ENCODE results near the gene EMB.
"Not testable (repeated sequence)": the region's sequence is repeated elsewhere in the genome, so short reads cannot be mapped to it uniquely, and the experiment has no call there.

The EMB gene, protein sequence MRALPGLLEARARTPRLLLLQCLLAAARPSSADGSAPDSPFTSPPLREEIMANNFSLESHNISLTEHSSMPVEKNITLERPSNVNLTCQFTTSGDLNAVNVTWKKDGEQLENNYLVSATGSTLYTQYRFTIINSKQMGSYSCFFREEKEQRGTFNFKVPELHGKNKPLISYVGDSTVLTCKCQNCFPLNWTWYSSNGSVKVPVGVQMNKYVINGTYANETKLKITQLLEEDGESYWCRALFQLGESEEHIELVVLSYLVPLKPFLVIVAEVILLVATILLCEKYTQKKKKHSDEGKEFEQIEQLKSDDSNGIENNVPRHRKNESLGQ

DNA sequence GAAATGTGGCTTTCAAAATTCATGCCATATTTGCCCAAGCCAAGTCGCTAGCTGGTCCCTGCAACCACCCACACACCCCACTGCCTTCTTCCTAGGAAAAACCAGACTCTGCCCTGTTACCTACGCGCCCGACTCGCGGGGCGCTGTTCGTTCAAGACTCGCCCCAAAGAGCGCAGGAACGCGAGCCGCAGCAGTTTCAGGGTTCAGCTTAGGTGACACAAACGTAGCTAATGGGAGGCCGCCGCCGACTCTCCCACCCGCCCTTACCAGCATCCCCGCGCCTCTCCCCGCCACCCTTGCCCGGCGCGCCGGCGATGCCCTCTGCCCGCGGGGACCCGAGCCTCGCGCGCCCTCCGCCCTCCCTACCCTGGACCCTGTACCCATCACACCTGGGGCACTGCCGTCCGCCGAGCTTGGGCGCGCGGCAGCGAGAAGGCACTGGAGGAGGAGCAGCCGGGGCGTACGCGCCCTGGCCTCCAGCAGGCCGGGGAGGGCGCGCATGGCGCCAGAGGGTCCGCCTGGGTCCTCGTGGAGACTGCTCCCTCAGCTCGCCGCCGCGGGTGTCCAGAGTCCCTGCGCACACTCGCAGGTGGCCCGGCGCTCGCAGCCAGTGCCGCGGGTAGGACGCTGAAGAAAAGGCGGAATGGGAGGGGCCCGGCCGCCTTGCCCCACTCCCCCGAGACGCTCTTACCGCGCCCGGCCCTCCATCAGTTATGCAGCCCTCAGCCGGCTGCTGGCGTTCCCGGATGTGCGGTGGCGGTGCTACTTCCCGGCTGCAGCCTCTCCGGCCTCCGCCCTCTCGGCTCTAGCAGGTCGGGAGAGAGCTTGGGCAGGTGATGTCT lies at the start of gene EMB:
EMB (minus strand) TSS at position 638 of the 842 bp plus-strand sequence; CDS start at position 501, 137 bp downstream.
- Histone ChIP-seq H3K27ac (no peak within 1 kb of the TSS), H3K4me3 (no peak within 1 kb of the TSS), H3K9ac (ENCODE audit: insufficient read length) (no peak within 1 kb of the TSS), H3K9me3 (ENCODE audit: low read depth, low read length) (no peaks in the 10 kb centered on the region), H3K36me3 (ENCODE audit: insufficient read depth, low read length) (no peaks in the 10 kb centered on the region)
- TF ChIP-seq POLR2AphosphoS5 (IDR thresholded peaks at IDR 0.05; ENCODE audit: borderline replicate concordance, low read depth, low read length) (no peak), FOXP2 (optimal IDR thresholded peaks at IDR 0.05; ENCODE audit: control extremely low read depth, extremely low read length, insufficient read depth) (no peak), EZH2 (IDR thresholded peaks at IDR 0.05) (no peak)
- DNase-seq (ENCODE audit: low read depth, low spot score), result no peak

DNA sequence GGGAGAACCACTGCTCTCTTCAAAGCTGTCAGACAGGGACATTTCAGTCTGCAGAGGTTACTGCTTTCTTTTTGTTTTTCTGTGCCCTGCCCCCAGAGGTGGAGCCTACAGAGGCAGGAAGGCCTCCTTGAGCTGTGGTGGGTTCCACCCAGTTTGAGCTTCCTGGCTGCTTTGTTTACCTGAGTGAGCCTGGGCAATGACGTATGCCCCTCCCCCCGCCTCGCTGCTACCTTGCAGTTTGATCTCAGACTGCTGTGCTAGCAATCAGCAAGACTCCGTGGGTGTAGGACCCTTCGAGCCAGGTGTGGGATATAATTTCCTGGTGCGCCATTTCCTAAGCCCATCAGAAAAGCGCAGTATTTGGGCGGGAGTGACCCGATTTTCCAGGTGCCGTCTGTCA lies 48.4 kb upstream of the EMB start:
- not testable (repeated sequence) for H3K9ac ChIP-seq (ENCODE audit: insufficient read length); DNase-seq (ENCODE audit: low read depth, low spot score); H3K27ac ChIP-seq; H3K9me3 ChIP-seq (ENCODE audit: low read depth, low read length); H3K36me3 ChIP-seq (ENCODE audit: insufficient read depth, low read length); H3K4me3 ChIP-seq

DNA sequence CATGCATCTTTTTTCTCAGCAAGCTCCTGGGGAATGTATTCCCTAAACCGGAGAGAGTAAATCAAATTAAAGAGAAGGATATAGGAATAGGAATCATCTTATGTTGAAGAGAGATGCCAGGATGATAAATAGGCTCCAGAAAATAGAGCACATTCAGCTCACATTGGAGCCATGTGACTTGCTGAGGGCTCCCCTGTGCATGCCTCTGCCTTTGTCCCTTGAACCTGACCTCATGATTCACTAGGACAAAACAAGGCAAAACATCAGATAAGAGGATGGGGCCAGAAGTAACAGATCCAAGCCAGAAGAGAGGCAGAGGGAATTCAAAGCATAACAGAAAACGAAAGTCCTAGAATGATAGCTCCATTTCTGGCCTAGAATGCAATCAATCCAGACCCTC lies 37.7 kb upstream of the EMB start:
- not testable (repeated sequence) for H3K9me3 ChIP-seq (ENCODE audit: low read depth, low read length); DNase-seq (ENCODE audit: low read depth, low spot score); H3K27ac ChIP-seq; H3K36me3 ChIP-seq (ENCODE audit: insufficient read depth, low read length); H3K9ac ChIP-seq (ENCODE audit: insufficient read length); H3K4me3 ChIP-seq

DNA sequence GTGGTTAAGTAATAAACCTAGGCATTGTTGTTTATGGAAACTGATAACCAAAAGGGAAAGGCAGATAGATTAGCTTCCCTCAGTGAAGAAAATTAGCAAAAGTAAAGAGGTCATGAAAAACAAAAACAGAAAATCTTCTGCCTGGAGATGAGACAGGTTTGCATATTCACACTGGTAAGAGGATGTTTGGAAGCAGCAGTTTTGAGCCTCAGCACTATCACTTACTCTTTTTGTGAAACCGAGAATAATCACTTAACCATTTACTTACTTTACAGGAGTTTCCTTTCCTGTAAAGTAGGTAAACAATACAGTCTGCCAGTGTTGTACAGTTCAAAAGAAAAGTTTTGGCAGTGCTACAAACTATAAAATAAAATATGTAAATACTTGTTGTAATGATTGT lies 35.5 kb upstream of the EMB start:
- H3K9me3 ChIP-seq (ENCODE audit: low read depth, low read length), result no peaks in the 10 kb centered on the region
- H3K9ac ChIP-seq (ENCODE audit: insufficient read length), result no peak overlapping the region
- DNase-seq (ENCODE audit: low read depth, low spot score), result no peak
- no peak overlapping the region for H3K27ac ChIP-seq
- TF ChIP-seq FOXP2 (optimal IDR thresholded peaks at IDR 0.05; ENCODE audit: control extremely low read depth, extremely low read length, insufficient read depth) (no peak), POLR2AphosphoS5 (IDR thresholded peaks at IDR 0.05; ENCODE audit: borderline replicate concordance, low read depth, low read length) (no peak), EZH2 (IDR thresholded peaks at IDR 0.05) (no peak)
- H3K36me3 ChIP-seq (ENCODE audit: insufficient read depth, low read length), result no peaks in the 10 kb centered on the region
- no peak overlapping the region for H3K4me3 ChIP-seq

DNA sequence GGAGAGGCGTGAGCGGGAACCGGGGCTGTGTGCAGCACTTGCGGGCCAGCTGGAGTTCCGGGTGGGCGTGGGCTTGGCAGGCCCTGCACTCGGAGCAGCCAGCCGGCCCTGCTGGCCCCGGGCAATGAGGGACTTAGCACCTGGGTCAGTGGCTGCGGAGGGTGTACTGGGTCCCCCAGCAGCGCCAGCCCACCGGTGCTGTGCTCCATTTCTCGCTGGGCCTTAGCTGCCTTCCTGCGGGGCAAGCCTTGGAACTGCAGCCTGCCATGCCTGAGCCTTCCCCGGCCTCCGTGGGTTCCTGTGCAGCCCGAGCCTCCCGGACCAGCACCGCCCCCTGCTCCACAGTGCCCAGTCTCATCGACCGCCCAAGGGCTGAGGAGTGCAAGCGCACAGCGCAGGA lies 23.9 kb upstream of the EMB start:
- not testable (repeated sequence) for H3K4me3 ChIP-seq; DNase-seq (ENCODE audit: low read depth, low spot score); H3K9me3 ChIP-seq (ENCODE audit: low read depth, low read length); H3K27ac ChIP-seq; H3K9ac ChIP-seq (ENCODE audit: insufficient read length); H3K36me3 ChIP-seq (ENCODE audit: insufficient read depth, low read length)

DNA sequence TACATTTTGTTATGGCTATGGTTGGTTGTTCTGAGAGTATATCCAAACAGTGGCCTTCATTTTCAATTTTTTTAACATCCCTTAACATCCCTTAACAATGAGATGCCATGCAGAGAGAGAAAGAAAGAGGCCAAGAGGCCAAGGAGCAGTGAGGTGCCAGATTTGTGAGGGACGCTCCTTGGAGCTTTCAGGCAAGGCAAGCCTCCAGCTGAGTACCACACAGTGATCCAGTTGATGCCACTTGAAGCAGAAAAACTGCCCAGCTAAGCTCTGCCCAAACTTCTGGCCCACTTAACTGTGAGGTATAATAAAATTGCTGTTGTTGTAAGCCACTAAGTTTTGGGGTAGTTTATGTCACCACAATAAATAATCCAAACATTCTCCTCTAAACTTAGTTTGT lies 22.6 kb upstream of the EMB start:
- Histone ChIP-seq H3K27ac (no peak overlapping the region), H3K9me3 (ENCODE audit: low read depth, low read length) (no peaks in the 10 kb centered on the region), H3K4me3 (no peak overlapping the region), H3K36me3 (ENCODE audit: insufficient read depth, low read length) (no peaks in the 10 kb centered on the region), H3K9ac (ENCODE audit: insufficient read length) (no peak overlapping the region)
- TF ChIP-seq FOXP2 (optimal IDR thresholded peaks at IDR 0.05; ENCODE audit: control extremely low read depth, extremely low read length, insufficient read depth) (no peak), EZH2 (IDR thresholded peaks at IDR 0.05) (no peak), POLR2AphosphoS5 (IDR thresholded peaks at IDR 0.05; ENCODE audit: borderline replicate concordance, low read depth, low read length) (no peak)
- no peak for DNase-seq (ENCODE audit: low read depth, low spot score)

DNA sequence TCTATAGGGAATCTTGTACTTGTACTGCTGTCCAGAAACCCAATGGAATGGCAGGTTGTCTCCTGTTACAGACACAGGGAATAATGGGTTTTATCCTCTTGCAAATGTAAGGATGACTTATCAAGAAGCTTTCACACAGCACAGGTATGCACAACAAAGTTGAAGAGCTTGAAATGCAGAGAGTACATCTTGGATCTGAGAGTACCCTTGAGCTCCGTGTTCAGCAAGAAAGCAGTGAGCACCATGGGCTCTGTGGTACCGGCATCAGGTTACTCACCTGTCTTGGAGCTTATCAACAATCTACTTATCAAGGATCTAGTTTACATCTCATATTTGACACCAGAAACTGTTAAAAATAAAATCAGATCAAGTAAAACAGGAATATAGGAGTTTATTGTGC lies 22.0 kb upstream of the EMB start:
- Histone ChIP-seq H3K4me3 (no peak overlapping the region), H3K9ac (ENCODE audit: insufficient read length) (no peak overlapping the region), H3K9me3 (ENCODE audit: low read depth, low read length) (no peaks in the 10 kb centered on the region), H3K27ac (no peak overlapping the region), H3K36me3 (ENCODE audit: insufficient read depth, low read length) (no peaks in the 10 kb centered on the region)
- DNase-seq (ENCODE audit: low read depth, low spot score), result no peak
- TF ChIP-seq POLR2AphosphoS5 (IDR thresholded peaks at IDR 0.05; ENCODE audit: borderline replicate concordance, low read depth, low read length), result no peak
- TF ChIP-seq EZH2 (IDR thresholded peaks at IDR 0.05), result no peak
- TF ChIP-seq FOXP2 (optimal IDR thresholded peaks at IDR 0.05; ENCODE audit: control extremely low read depth, extremely low read length, insufficient read depth), result no peak

DNA sequence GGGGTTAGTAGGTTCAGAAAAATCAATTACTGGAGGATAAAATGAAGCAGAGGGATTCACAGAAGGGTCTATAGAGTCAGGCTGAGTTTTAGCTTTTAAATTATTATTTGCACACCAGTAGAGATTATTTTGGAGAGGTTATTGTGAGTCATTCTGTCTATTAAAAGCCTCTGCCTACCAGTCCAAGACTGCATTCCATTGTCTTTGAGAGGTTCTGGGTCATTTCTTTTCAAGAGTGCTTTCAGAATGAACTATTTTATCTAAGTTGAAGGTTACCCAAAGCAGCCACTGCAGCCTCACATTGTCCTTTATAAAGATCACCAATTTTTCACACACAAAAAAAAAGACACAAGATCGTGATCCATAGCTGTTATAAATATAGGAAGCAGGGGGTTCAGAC lies 21.5 kb upstream of the EMB start:
- H3K4me3 ChIP-seq; DNase-seq (ENCODE audit: low read depth, low spot score); H3K36me3 ChIP-seq (ENCODE audit: insufficient read depth, low read length); H3K9ac ChIP-seq (ENCODE audit: insufficient read length); H3K27ac ChIP-seq; H3K9me3 ChIP-seq (ENCODE audit: low read depth, low read length): not testable (repeated sequence)

DNA sequence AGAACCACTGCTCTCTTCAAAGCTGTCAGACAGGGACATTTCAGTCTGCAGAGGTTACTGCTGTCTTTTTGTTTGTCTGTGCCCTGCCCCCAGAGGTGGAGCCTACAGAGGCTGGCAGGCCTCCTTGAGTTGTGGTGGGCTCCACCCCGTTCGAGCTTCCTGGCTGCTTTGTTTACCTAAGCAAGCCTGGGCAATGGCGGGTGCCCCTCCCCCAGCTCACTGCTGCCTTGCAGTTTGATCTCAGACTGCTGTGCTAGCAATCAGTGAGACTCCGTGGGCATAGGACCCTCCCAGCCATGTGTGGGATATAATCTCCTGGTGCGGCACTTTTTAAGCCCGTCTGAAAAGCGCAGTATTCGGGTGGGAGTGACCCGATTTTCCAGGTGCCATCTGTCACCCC lies 17.3 kb upstream of the EMB start:
- H3K9ac ChIP-seq (ENCODE audit: insufficient read length); H3K4me3 ChIP-seq; H3K27ac ChIP-seq; H3K36me3 ChIP-seq (ENCODE audit: insufficient read depth, low read length); H3K9me3 ChIP-seq (ENCODE audit: low read depth, low read length); DNase-seq (ENCODE audit: low read depth, low spot score): not testable (repeated sequence)

DNA sequence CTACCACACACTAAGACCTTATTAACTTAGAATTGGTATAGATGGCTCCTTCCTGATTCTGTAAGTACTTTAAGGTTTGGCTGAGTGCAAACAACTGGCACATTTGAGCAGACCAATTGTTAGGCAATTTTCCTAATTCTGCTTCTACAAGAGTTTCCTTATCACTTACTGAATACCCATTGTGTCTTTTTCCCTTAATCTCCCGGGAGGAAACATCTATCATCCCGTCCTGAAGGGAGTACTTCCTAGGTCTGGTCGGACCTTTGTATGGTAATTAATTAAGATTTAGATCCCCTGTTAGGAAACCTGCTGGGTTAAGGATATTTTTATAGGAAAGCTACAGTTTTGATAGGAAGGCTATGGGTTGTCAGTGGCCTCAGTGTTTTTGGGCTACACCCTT lies 8.2 kb upstream of the EMB start:
- not testable (repeated sequence) for H3K9ac ChIP-seq (ENCODE audit: insufficient read length); H3K4me3 ChIP-seq; H3K27ac ChIP-seq; DNase-seq (ENCODE audit: low read depth, low spot score); H3K9me3 ChIP-seq (ENCODE audit: low read depth, low read length); H3K36me3 ChIP-seq (ENCODE audit: insufficient read depth, low read length)

All from SK-N-MC (cell line).